A549 (cell line): ENCODE measurements around the gene LIN7B.

ENCODE experiments used
- CHD2 ChIP-seq: fragments of 150-350 bp; IDR thresholded peaks from 2 replicates; pipeline ENCODE4 v1.6.1; 2014; ENCODE audit warnings: low read length; ENCODE audit not compliant: partially characterized antibody
- CTCF ChIP-seq: fragments of >200 bp; sonication (Bioruptor Twin); formaldehyde crosslinking; IDR thresholded peaks from 3 replicates; pipeline ENCODE4 v1.5.1; 2016
- ELK1 ChIP-seq: fragments of 150-350 bp; IDR thresholded peaks from 2 replicates; pipeline ENCODE4 v1.6.1; 2014; ENCODE audit warnings: low read depth, mild to moderate bottlenecking, low read length
- HOXA7 ChIP-seq: fragments of 250-450 bp; sonication (Bioruptor Pico); IDR thresholded peaks from 2 replicates; pipeline ENCODE4 v1.5.0; 2020; ENCODE audit warnings: mild to moderate bottlenecking, moderate library complexity
- JUN ChIP-seq, 2 experiments: fragments of >200 bp; sonication (Bioruptor Twin); formaldehyde crosslinking; IDR thresholded peaks; 2 replicates in 1 of 2; 3 replicates in 1 of 2; pipeline ENCODE4 v1.6.1; 2016 to 2017
- JUNB ChIP-seq: fragments of >200 bp; sonication (Bioruptor Twin); formaldehyde crosslinking; IDR thresholded peaks from 2 replicates; pipeline ENCODE4 v1.6.1; 2016
- POLR2A ChIP-seq: IDR thresholded peaks from 2 replicates; pipeline ENCODE4 v1.6.1; 2012; ENCODE audit warnings: mild to moderate bottlenecking, low read length
- POLR2AphosphoS2 ChIP-seq: conservative IDR thresholded peaks from 2 replicates; pipeline ENCODE4 v1.6.1; 2012; ENCODE audit warnings: low read length, improper control_type of control experiment, inconsistent platforms
- RAD21 ChIP-seq, 2 experiments: fragments of >200 bp in 1 of 2; sonication (Bioruptor Twin) in 1 of 2; formaldehyde crosslinking in 1 of 2; IDR thresholded peaks in 1 of 2; conservative IDR thresholded peaks in 1 of 2; 2 replicates in 1 of 2; 3 replicates in 1 of 2; pipeline ENCODE4 v1.6.1; 2012 to 2018; ENCODE audit warnings: inconsistent platforms in 1 of 2
- RCOR1 ChIP-seq: fragments of 150-350 bp; IDR thresholded peaks from 2 replicates; pipeline ENCODE4 v1.6.1; 2014; ENCODE audit warnings: antibody characterized with exemption, low read length, low read depth
- REST ChIP-seq: fragments of 200-600 bp; sonication (generic); IDR thresholded peaks from 2 replicates; pipeline ENCODE4 v1.6.1; 2016; ENCODE audit warnings: antibody characterized with exemption, mild to moderate bottlenecking, moderate library complexity
- USF2 ChIP-seq: fragments of 450-650 bp; IDR thresholded peaks from 2 replicates; pipeline ENCODE4 v1.6.1; 2014; ENCODE audit warnings: antibody characterized with exemption

- TF ChIP-seq HOXA7 (CRISPR knock-in tag): no peak
- TF ChIP-seq CTCF: peak; percentile 81
- TF ChIP-seq RCOR1: no peak
- no peak for TF ChIP-seq POLR2AphosphoS2
- TF ChIP-seq JUNB: no peak
- TF ChIP-seq REST: no peak
- no peak for TF ChIP-seq RAD21 (conservative IDR thresholded peaks at IDR 0.05 in 1 of 2, IDR thresholded peaks at IDR 0.05 in 1 of 2)
- peak; percentile 78 for TF ChIP-seq POLR2A
- TF ChIP-seq USF2: peak; percentile 92
- no peak for TF ChIP-seq CHD2
- TF ChIP-seq ELK1: no peak
- TF ChIP-seq JUN (IDR thresholded peaks at IDR 0.05): peak in 1 of 2 experiments; percentile 76; a peak in 2 of 5 replicates
These were observed at the start of gene LIN7B for GRCh38 chr19:49113762-49114629.
